DMS153 (cell line): ENCODE results near the gene RHOBTB3.
A peak's percentile ranks its signal among the peaks of the same experiment; 100 is the strongest.
"Not testable (repeated sequence)": the region's sequence is repeated elsewhere in the genome, so short reads cannot be mapped to it uniquely, and the experiment has no call there.

Experiments used
- DNase-seq: peaks from one replicate; lab custom pipeline; 2025; lab: John Stamatoyannopoulos, UW

Gene RHOBTB3

GRCh38 chr5:95821110-95822021 lies 90.2 kb downstream of the RHOBTB3 start:
- no peak for DNase-seq

- peak; percentile 1 for DNase-seq
These were observed 91.0 kb downstream of the RHOBTB3 start for GRCh38 chr5:95822043-95822541.

DNA sequence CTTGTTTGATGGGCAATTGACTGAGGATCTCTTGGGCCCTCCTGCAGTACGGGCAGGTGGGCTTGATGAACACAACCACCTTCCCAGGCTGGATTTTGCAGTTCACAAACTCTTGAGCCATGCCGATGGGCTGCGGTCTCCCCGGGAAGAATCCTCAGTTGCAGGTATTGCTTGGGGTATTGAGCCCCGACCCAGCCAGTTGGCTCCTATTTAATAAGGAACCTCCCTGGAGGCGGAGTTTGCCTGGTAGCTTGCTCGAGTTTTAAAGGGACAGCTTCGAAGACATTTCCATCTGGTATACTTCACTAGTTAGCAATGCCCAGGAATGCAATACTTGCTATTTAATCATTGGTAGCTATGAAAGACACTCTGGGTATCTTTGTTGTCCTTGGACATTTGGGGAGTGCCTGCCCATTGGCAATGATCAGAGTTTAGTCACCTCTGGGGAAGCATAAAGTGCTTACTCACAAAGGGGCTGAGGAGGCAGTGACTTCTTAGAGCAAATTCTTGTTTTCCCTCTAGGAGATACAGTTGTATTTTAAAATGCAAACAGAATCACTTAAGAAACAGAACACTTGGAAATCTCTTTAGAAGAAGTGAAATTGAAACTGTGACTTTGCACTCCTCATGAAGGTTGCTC lies 91.5 kb downstream of the RHOBTB3 start, which contains the start of gene GLRX:
GLRX (minus strand) TSS at position 185 of the 640 bp plus-strand sequence; CDS start at position 121, 64 bp downstream.
- DNase-seq: no peak

DNA sequence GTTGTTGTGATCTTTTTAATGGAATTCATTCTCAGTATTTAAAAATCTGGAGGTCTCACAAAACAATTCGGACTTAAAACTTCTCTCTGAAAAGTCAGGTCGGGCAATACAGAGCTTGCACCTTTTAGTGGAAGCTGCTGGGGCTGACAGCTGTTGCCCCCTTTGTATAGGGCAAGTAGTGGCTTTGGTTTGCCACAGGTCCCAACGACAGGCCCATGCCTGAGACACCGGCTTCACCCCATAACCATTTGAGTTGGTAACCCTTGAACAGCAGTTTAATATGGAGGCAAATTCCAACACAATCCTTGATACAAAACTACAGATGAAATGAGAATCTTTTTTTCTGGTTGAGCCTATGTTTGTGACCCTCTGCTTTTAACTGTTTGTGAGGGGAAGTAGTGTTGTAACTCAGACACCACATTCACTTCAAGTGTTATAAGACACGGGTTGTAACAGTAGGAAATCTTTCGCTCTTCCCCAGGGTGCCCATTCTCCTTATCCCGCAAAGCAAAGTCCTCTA lies 92.1 kb downstream of the RHOBTB3 start:
- no peak for DNase-seq

GRCh38 chr5:95823738-95824609 lies 92.8 kb downstream of the RHOBTB3 start:
- DNase-seq: peak; percentile 2

DNA sequence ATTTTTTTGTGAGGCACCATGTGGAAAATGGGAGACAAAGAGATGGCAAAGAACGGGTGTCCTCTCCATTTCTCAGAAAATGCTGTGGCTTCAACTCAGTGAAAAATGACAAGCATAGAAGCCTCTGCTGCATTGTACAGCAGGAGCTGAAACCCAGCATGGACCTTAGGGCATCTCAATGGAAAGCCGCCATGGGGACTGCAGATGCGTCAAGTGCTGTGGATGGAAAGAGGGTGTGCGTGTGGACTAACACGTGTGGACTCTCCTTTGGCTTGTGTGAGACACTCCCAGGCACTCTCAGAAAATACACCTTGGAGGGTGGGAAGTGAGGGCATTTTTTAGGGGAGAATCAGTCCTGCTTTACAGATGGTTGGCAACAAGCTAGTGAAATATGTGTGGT lies 93.6 kb downstream of the RHOBTB3 start:
- DNase-seq: no peak

- DNase-seq: no peak
These were observed 94.4 kb downstream of the RHOBTB3 start for GRCh38 chr5:95825495-95825894.

- no peak for DNase-seq
These were observed 96.1 kb downstream of the RHOBTB3 start for GRCh38 chr5:95826949-95827891.

DNA sequence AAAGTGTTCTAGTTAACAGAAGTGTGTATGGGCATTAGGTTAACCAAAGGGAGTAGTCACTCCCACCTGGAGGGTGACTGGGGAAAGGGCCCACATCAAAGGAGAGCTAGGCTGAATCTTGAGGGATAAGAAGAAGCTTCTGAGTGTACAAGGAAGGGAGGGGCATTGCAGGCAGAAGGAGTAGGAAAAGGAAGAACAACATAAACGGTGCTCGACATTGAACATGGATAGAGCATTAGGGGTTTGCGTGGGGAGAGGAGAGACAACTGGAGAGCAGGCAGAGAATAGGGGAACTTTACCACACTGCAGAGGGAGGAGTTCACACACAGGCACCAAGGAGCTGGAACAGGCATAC lies 96.7 kb downstream of the RHOBTB3 start:
- no peak for DNase-seq

DNA sequence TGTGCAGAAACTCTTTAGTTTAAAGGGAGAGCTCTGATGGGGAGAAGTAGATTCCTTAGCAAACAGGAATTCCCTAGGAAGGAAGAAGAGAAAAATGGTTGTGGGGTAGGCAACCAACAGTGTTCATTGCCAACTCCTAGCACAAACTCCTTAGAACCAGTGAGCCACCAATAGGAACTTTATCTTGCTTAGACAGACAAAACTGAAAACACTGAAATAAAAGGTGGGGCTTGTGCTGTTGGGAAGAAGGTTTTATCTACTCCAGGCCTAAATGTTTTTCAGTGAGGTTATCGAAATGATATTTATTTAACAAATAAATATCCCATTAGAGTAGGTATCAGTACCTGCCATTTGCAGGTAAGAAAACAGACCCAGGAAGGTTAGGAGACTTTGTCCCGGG lies 99.1 kb downstream of the RHOBTB3 start:
- DNase-seq: no peak

DNA sequence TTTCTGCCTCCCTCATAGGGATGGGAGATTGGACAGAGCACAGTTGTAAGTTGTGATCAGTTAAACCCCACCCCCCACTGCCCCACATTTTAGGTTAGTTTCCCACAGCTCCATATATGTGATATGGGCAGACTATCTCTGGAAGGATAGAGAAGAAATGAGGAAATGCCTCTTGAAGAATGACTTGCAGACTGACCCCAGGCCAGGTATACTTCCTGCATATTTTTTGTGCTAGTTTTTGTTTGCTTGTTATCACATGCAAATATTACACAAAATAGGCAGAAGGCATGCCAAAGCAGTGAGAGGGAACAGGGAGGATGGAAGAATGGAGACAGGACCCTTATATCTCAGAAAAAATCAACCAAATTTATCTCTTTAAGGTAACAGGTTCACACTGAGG lies 101.5 kb downstream of the RHOBTB3 start:
- no peak for DNase-seq

DNA sequence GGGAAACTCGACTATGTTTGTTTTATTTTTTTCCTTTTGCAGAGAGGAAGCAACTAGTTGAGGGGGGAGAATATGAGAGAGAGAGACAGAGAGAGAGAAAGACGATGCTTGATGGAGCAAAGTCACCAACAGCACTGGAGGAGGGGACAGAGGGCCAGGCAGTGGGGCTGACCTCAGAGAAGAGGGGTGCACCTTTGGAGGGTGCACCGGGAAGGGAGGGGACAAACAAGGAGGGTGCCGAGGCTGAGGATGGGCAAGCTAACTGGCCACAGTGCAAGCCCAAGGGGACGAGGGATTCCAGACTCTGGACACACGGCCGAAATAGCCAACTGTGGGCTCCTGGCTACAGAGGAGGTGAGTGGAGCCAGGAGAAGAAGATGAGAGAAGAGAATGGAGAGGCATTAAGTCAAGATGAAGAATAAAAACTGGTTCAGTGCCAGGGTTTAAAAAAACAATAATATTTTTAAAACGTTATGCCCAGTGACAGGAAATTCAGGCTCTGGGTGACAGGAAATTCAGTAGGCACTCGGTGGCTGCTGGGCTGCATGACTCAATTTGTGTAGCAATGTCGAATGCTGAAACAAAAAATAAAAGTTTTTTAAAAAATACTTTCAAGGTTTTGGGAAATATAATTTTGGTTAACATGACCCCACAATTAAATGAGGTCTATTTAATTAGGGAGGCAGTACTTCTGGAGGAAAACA lies 104.7 kb downstream of the RHOBTB3 start:
- DNase-seq: no peak

GRCh38 chr5:95836544-95836943 lies 105.4 kb downstream of the RHOBTB3 start:
- no peak for DNase-seq

- DNase-seq: not testable (repeated sequence)
These were observed 105.8 kb downstream of the RHOBTB3 start for GRCh38 chr5:95836971-95837370.

- no peak for DNase-seq
These were observed 106.4 kb downstream of the RHOBTB3 start for GRCh38 chr5:95837492-95837891.

DNA sequence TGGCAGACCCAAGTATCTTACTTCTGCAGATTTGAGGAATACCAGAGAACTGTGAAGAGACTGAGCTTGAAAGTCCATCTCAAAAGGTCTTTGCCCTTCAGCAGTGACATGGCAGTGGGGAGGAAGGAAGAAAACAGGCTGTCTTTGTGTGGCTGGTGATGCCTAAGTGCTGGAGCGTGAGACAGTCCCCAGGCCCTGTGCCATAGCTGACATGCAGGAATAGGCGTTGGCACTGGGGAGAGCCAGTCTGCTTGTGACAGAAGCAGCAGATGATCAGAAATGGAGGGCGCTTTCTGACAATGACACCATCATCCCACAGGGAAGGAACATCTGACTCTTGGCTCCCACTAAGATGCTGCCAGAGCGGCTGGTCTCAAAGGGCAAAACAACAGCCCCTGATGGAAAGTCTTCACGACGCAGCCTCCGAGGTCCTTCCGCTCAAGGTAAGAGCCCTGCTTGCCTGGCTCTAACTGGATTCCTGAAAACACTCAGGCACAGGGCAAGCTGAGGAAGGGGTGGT lies 106.9 kb downstream of the RHOBTB3 start:
- no peak for DNase-seq

DNA sequence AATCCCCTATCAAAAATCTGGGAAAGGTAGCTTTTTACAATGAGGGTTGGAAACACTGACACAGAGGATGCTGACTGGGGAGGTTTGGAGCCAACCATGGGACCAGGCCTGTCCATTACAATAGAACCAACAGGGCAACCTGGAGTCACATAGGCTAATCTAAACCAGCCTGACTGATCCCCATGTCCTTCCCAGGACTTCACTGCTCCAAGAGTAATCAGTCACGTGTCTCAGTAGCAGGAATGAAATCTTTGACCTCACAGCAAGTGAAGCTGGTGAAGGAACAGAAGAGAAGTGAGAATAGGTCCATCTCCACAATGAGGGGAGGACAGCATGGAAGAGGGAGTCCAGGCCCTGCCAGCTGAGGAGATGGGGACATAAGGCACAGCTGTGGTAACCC lies 107.4 kb downstream of the RHOBTB3 start:
- DNase-seq: no peak

DNA sequence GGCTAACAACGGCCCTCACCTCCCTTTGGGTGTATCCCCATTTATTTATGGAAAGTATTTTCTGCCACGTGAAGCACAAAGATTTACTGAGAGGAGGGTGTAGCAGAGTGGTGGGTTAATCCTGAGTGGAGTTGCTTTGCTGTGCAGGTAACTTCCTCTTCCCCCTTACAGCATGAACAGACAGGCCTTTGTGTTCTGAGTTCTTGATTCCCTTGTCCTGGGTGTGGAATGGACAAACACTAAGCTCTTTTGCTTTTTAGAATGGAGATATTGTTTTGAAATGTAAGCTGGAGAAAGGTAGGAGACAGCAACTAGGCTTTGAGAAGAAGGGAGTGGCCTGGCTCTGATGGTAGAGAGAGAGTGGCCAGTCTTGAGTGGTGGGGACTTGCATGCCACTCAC lies 108.5 kb downstream of the RHOBTB3 start:
- no peak for DNase-seq

GRCh38 chr5:95840956-95841705 lies 110.0 kb downstream of the RHOBTB3 start:
- no peak for DNase-seq
